Measurements from ENCODE around the gene ANKRD1.
"Not testable (repeated sequence)": the region's sequence is repeated elsewhere in the genome, so short reads cannot be mapped to it uniquely, and the experiment has no call there.

Gene ANKRD1

DNA sequence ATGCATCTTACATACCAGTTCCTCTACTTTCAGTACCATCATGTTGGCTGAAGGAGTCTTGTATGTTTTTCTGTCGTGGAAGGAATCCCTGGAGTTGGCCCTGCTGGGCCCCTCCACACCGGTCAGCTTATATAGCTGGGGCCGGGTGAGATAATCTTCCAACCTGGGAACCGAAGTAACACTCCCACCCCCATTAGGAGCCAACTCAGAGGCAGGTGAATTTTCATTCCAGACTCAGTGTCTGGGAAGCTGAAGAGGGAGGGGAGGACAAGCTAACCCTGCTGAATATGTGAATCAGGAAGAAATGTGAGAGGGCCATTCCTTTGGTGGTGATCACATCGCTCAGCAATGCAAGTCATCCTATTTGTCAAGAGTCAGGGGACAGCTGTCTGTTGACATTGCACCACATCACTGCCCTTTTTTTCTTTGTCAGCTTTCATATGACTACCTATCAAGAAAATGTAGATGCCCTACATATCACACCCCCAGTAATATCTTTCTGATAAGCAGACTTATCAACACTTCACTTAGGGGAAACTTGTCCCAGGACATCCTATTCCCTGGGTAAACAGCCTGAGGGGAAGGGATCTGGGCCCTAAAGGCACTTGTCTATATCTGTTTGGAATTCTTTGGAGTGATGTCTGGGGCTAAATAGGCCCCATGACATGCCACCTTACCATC lies at the start of gene ANKRD1:
ANKRD1 (minus strand) TSS at position 102 of the 681 bp plus-strand sequence; CDS start at position 42, 60 bp downstream.
- no peak for DNase-seq

DNA sequence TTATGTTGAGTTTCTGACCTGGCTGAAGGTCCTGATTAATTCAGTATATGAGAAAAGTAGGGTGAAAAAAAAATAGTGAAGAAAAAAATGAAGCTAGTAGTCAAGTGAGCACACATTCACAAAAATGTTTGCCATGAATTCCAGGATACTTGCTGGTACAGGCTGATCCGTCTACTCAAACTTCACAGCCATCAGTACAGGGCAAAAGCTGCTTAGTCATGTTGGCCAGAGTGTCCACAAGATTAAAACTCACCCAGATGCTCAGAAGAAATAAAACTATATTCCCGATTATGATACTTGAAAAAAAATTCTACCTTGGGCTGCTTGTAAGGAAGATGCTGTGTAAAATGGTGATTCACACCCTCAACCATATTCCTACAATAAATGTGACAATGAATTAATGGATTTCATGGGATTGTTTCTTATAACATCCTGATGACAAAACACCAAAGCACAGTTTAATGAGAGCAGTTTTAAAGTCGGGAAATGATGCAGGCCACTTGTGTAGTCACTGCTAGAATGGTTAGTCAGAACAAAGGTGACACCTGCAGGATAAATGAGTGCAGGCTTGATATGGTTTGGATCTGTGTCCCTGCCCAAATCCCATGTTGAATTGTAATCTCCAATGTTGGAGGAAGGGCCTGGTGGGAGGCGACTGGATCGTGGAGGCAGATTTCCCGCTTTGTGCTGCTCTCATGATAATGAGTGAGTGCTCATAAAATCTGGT lies 49.2 kb upstream of the ANKRD1 start:
- DNase-seq: no peak

- DNase-seq: no peak
Observed at GRCh38 chr10:90969121-90969534, 48.2 kb upstream of the ANKRD1 start.

DNA sequence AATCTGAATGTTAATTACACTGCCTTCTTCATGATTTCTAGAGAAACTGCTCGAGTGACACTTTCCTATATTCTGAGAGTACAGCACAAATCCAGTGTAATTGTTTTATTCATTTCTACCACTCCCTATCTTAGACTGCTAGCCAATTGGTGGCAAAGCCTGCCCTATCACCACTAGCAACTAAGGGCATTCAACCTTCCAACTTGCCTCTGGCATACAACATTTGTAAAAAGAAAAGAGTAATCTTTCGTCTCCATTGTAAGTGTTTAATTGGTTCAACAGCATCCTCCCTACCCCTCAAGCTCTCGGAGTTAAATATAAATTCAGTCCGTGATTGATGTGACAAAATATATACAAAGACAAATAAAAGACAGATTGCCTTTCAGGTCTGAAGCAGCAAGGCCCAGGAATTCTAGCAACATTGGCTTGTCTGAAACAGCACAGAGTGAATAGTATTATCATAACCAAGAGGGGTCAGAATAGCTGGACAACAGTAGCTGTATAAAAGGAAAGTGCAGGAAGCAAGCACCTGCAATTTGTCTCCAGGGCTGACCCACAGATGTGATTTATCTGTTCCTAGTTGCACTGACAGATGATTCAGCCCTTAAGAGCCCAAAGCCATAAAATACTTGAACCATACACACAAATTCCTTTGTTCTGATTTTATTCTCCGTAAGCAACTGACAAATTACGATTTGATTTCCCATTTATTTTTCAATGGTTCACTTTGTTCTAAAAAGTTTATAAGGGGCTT lies 47.6 kb upstream of the ANKRD1 start:
- no peak for DNase-seq

DNA sequence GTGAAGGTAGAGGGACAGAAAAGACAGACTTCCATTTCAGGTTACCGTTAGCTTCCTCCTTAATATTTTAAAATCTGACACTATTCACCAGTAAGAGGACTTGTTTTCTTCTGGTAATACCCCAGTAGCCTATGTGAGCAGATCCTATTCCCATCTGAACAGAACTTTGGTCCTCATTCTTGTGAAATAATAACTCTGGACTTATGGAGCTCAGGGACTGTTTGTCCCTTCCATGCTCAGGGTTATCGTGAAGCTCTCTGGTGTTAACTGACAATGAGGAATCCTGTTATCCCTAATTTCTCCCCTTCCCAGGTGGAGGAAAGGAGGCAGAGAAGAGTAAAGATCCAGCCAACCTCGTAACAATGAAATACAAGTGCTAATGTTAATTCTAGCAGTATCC lies 47.0 kb upstream of the ANKRD1 start:
- DNase-seq: no peak

DNA sequence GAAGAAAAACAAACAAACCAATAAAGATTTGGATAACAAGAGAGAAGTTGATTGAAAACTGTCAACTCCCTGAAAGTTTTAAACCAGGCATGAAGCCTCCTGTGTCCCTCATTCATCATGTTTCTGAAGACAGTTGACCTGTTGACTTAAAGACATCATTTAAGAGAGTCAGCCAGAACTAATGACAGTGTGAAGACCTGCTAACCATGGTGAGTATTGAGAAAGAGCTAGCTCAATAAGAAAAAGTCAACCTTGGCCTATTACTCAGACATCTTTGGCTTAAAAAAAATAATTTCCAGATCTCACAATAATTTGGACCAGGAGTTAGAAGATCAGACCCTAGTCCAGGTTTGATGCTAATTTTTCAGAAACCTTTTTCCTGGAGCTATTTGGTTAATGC lies 45.3 kb upstream of the ANKRD1 start:
- no peak for DNase-seq

GRCh38 chr10:90965720-90966119 lies 44.8 kb upstream of the ANKRD1 start:
- no peak for DNase-seq

GRCh38 chr10:90964781-90965465 lies 44.0 kb upstream of the ANKRD1 start:
- DNase-seq: no peak

- DNase-seq: no peak
Observed at GRCh38 chr10:90963331-90963730, 42.4 kb upstream of the ANKRD1 start.

DNA sequence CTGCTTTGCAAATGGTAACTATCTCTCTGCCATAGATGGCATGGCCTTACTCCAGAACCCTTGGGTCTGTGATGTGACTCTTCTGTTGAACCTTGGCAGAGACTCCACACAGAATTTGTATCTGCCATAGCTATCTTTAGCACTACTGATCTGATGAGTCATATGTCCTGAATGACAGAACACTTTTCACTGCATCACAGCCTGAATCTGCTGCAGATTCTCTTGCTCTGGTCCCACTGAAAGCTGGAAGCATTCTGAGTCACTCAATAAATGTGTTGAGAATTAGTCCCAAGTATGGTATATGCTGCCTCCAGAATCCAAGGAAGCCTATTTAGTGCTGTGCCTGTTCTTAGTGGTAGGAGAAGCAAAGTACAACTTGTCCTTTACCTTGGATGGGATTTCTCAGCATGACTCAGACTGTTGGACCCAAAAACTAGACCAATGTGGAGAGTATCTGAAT lies 39.5 kb upstream of the ANKRD1 start:
- no peak for DNase-seq

DNA sequence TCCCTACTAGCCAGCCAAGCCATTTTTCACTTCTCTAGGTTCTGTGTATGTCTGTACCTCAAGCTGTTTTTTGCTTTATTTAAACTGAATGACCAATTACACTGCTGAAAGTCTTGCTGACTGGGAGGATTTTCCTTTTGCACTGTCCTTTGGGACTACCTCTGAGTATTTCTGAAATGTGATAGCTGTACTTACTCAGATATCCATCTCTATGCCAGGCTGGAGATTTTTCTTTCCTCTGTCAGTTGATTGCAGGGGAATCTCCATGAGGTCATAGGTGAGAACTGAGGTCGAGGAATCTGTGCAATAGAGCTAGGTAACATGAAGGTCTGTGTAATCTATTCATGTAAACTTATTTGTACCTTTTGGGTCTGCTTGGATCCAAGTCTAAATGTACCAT lies 38.9 kb upstream of the ANKRD1 start:
- DNase-seq: no peak

DNA sequence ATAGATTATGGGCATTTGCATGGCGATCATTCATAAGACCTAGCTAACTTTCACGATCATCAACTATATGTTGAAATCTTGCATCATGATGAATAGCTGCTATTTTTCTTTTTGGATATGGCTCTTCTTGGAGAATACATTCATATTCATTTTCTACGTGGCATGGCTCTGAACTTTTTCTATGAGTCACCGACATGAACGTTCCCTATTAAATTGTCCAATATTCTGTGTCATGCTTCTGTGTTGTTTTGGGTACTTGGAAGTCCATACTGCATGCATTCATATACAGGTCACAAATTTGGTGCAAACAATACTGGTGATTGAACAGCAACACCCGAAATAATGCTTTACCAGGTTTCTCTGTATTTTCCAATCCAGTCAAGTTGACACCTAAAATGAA lies 37.9 kb upstream of the ANKRD1 start:
- DNase-seq: no peak

- no peak for DNase-seq
Observed at GRCh38 chr10:90947030-90947960, 26.4 kb upstream of the ANKRD1 start.

DNA sequence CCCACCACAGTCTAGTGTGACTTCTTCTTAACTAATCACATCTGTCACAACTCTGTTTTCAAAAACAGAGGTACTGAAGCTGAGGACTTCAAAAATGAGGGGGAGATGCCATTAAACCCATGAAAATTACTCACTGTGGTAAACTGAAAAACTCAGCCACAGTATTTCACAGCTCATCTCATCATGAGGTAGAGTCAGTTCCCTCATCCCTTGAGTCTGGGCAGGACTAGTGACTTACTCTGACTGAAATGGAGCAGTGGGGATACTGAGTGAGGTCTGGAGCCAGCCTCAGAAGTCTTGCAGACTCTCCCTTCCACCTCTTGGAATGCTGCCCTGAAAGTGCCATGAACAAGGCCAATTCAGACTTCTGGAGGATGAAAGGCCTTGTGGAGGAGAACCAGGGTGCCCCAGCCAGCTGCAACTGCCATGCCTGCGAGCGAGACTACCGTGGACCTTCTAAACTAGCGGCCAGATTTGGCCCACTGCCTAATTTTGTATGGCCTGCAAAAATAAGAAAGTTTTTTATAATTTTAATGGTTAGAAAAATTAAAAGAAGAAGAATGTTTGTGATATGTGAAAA lies 24.7 kb upstream of the ANKRD1 start:
- no peak for DNase-seq

DNA sequence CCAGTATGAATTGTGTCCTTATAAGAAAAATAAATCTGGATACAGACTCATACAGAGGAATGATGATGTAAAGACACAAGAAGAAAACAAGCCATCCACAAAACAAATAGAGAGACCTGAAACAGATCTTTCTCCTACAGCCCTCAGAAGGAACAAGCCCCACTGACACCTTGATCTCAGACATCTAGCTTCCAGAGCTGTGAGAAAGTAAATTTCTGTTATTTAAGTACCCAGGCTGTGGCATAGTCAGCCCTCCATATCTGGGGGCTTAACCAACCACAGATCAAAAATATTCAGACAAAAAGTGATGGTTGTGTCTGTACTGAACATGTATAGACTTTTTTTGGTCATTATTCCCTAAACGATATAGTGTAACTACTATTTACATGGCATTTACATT lies 23.9 kb upstream of the ANKRD1 start:
- DNase-seq: no peak

GRCh38 chr10:90942980-90943379 lies 22.1 kb upstream of the ANKRD1 start:
- DNase-seq: not testable (repeated sequence)

DNA sequence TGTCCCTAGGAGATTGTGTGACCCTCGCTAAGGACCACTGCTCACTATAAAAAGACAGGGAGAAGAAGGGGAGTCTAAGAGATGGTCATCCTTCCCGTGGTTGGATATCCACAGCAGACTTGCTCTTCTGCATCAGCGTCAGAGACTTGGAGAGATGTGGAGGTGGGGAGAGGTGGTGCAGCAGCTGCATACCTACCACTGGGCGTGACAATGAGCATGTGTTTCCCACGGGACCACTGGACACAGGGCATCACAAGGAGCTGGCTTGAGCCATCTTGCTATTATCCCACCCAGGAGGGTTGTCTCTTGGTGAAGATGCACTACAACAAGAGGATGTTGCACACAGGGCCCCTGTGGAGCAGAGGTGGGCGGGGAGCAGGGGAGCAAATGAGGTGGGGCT lies 18.8 kb upstream of the ANKRD1 start:
- no peak for DNase-seq

GRCh38 chr10:90939116-90939515 lies 18.2 kb upstream of the ANKRD1 start:
- DNase-seq: no peak

DNA sequence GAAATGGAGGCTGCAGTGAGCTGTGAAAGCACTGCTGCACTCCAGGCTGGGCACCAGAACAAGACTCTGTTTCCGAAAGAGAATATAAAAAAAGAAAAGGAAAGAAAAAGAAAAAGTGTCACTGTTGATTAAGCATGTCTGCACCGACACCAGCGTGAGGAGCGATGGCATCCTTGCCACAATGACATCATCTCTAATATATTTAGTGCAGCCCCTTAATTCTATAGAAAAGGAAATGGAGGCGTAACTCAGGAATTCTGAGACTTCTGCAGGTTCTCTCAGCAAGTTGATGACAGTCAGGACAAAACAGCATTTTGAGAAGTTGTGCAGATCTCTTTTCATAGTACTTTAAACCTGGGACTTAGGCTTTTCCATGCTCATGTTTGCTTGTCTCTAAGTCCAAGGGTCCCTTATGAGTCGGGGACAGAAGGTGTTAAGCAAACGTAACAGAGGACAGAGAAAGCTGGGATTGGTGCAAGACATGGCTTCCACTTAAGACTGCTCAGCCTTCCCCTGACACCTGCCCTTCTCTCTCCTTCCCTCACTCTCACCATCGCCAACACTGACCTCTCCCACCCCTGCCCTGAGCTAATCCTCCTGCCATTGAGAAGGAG lies 16.9 kb upstream of the ANKRD1 start:
- no peak for DNase-seq

GRCh38 chr10:90936276-90936659 lies 15.4 kb upstream of the ANKRD1 start:
- no peak for DNase-seq
